GM19467 (cell line): Measurements from ENCODE around the gene KAZN.

ENCODE experiments used
- ATAC-seq: cut with Tn5 transposase; IDR thresholded peaks from one replicate; pipeline ENCODE4 v1.9.1; 2021; ENCODE audit warnings: mild to moderate bottlenecking, moderate library complexity; ENCODE audit not compliant: unreplicated experiment

Gene KAZN

GRCh38 chr1:14924455-14925331 lies 326.2 kb downstream of the KAZN start:
- no peak for ATAC-seq

GRCh38 chr1:14925336-14926136 lies 327.1 kb downstream of the KAZN start:
- no peak for ATAC-seq

- no peak for ATAC-seq
Observed at GRCh38 chr1:14926229-14926628, 327.7 kb downstream of the KAZN start.

- ATAC-seq, result no peak
Observed at GRCh38 chr1:14926818-14927575, 328.5 kb downstream of the KAZN start.

GRCh38 chr1:14928412-14928811 lies 329.9 kb downstream of the KAZN start:
- no peak for ATAC-seq

GRCh38 chr1:14928886-14929546 lies 330.5 kb downstream of the KAZN start:
- no peak for ATAC-seq

- no peak for ATAC-seq
Observed at GRCh38 chr1:14929547-14930246, 331.2 kb downstream of the KAZN start.

- ATAC-seq, result no peak
Observed at GRCh38 chr1:14930247-14930965, 331.9 kb downstream of the KAZN start.

- ATAC-seq, result no peak
Observed at GRCh38 chr1:14932034-14932638, 333.7 kb downstream of the KAZN start.

GRCh38 chr1:14934867-14935266 lies 336.4 kb downstream of the KAZN start:
- ATAC-seq, result no peak

GRCh38 chr1:14936815-14937214 lies 338.3 kb downstream of the KAZN start:
- ATAC-seq, result no peak

- ATAC-seq, result no peak
Observed at GRCh38 chr1:14937288-14937949, 338.9 kb downstream of the KAZN start.

GRCh38 chr1:14939527-14940284 lies 341.2 kb downstream of the KAZN start:
- no peak for ATAC-seq

- no peak for ATAC-seq
Observed at GRCh38 chr1:14940285-14940870, 341.9 kb downstream of the KAZN start.

- no peak for ATAC-seq
Observed at GRCh38 chr1:14941864-14942263, 343.4 kb downstream of the KAZN start.

GRCh38 chr1:14944471-14944985 lies 346.0 kb downstream of the KAZN start:
- no peak for ATAC-seq
